ENCODE measurements around the gene NDUFB1. TPM values are rescaled to one million over a fixed set of nuclear protein-coding genes. Genes with fewer than 3 reads are reported as not detected.

NDUFB1 gene
- total RNA-seq, 1 donor from 2014 or later = 85.2 TPM

DNA sequence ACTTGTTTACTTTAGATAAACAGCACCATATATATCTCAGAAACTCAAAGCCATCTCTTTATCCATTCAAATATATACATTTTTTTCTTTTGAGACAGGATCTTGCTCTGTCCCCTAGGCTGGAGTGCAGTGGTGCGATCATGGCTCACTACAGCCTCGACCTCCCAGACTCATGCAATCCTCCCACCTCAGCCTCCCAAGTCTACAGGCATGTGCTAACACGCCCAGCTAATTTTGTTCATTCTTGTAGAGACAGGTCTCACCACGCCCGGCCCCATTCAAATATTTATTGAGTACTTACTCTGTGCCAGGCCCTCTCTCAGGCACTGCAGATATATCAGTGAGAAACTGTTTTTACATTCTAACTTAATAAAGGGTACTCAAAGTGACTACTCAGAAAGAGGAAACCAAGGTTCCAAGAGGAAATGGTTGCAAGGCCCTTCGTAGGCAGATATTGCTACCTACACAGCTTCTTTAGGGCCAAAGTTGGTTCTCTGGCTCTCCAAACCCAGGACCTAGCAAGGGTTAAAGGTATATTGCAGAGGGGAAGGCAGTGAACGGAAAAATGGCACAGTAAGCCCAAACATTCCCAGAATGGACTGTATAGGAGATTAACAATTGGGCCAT lies 18.0 kb downstream of the NDUFB1 start:
- Mint-ChIP-seq H3K4me3 (ENCODE audit: unreplicated experiment) (no peak overlapping the region), H3K27me3 (ENCODE audit: unreplicated experiment) (peaks cover 5% of the 10 kb centered on the region), H3K36me3 (ENCODE audit: unreplicated experiment) (no peaks in the 10 kb centered on the region), H3K4me1 (ENCODE audit: low read depth, unreplicated experiment) (peaks cover 3% of the 10 kb centered on the region), H3K27ac (ENCODE audit: unreplicated experiment) (no peak overlapping the region), H3K9me3 (ENCODE audit: unreplicated experiment) (peaks cover 2% of the 10 kb centered on the region)
- no peak for DNase-seq
- TF ChIP-seq, protein P1, sequence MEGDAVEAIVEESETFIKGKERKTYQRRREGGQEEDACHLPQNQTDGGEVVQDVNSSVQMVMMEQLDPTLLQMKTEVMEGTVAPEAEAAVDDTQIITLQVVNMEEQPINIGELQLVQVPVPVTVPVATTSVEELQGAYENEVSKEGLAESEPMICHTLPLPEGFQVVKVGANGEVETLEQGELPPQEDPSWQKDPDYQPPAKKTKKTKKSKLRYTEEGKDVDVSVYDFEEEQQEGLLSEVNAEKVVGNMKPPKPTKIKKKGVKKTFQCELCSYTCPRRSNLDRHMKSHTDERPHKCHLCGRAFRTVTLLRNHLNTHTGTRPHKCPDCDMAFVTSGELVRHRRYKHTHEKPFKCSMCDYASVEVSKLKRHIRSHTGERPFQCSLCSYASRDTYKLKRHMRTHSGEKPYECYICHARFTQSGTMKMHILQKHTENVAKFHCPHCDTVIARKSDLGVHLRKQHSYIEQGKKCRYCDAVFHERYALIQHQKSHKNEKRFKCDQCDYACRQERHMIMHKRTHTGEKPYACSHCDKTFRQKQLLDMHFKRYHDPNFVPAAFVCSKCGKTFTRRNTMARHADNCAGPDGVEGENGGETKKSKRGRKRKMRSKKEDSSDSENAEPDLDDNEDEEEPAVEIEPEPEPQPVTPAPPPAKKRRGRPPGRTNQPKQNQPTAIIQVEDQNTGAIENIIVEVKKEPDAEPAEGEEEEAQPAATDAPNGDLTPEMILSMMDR (IDR thresholded peaks at IDR 0.05; ENCODE audit: partially characterized antibody, unreplicated experiment) = no peak

DNA sequence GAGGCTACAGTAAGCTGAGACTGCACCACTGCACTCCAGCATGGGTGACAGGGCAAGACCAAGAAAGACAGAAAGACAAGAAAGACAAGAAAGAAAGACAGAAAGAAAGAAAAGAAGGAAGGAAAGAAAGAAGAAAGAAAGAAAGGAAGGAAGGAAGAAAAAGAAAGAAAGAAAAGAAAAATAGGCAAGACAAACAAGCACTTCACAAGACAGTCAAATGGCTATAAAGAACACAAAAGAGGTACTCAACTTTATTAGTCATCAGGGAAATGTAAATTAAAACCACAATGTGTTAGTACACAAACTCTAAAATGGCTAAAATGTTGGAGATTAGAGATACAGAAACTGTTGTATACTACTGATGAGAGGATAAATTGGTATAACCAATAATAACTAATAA lies 21.7 kb downstream of the NDUFB1 start:
- Mint-ChIP-seq H3K27me3 (ENCODE audit: unreplicated experiment) (no peaks in the 10 kb centered on the region), H3K4me1 (ENCODE audit: low read depth, unreplicated experiment) (no peaks in the 10 kb centered on the region), H3K27ac (ENCODE audit: unreplicated experiment) (no peak overlapping the region), H3K36me3 (ENCODE audit: unreplicated experiment) (no peaks in the 10 kb centered on the region), H3K4me3 (ENCODE audit: unreplicated experiment) (no peak overlapping the region), H3K9me3 (ENCODE audit: unreplicated experiment) (no peaks in the 10 kb centered on the region)
- DNase-seq = no peak
- TF ChIP-seq, protein P1 (IDR thresholded peaks at IDR 0.05; ENCODE audit: partially characterized antibody, unreplicated experiment) = no peak

DNA sequence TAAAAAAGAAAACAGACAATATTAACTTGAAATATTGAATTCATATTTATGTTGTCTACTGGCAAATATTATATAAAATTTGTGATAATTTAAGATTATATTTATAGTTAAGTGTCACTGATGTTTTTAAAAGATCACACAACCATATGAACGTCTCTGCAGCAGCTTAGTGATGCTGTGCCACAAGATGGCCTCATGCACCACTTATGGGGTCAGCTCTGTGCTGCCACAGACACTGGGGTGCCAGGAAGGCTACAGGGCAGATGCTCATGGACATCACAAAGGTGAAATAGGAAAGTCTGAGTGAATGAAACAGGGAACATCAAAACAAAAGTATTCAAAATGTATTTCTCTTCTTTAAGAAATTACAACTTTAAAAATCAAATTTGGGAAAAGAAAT lies 28.2 kb downstream of the NDUFB1 start:
- no peak for DNase-seq
- H3K4me3 Mint-ChIP-seq (ENCODE audit: unreplicated experiment) = no peak overlapping the region
- no peaks in the 10 kb centered on the region for H3K36me3 Mint-ChIP-seq (ENCODE audit: unreplicated experiment)
- H3K27ac Mint-ChIP-seq (ENCODE audit: unreplicated experiment) = no peak overlapping the region
- H3K27me3 Mint-ChIP-seq (ENCODE audit: unreplicated experiment) = peaks cover 2% of the 10 kb centered on the region
- no peaks in the 10 kb centered on the region for H3K9me3 Mint-ChIP-seq (ENCODE audit: unreplicated experiment)
- TF ChIP-seq, protein P1 (IDR thresholded peaks at IDR 0.05; ENCODE audit: partially characterized antibody, unreplicated experiment) = no peak
- no peaks in the 10 kb centered on the region for H3K4me1 Mint-ChIP-seq (ENCODE audit: low read depth, unreplicated experiment)

DNA sequence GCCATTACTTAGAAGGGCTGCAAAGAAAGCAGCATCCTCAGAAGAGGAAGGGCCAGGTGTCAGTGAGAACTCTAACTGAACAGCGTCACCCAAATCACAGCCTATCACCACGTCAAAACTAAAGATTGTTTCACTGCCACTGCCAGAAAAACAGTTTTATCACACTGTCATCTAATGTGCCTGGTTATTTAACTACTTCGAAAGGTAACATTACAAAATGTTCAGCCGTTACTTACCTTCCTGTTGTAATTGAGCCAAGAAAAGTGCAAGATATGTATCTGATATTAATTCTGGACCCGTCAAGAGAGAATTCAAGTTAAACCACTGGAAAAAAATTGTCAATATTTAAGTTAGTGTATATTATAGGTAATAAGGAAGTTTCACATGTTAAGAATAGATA lies 33.0 kb downstream of the NDUFB1 start:
- H3K27me3 Mint-ChIP-seq (ENCODE audit: unreplicated experiment) = peaks cover 2% of the 10 kb centered on the region
- H3K36me3 Mint-ChIP-seq (ENCODE audit: unreplicated experiment) = peaks cover 8% of the 10 kb centered on the region
- H3K9me3 Mint-ChIP-seq (ENCODE audit: unreplicated experiment) = no peaks in the 10 kb centered on the region
- TF ChIP-seq, protein P1 (IDR thresholded peaks at IDR 0.05; ENCODE audit: partially characterized antibody, unreplicated experiment) = no peak
- no peaks in the 10 kb centered on the region for H3K4me1 Mint-ChIP-seq (ENCODE audit: low read depth, unreplicated experiment)
- H3K4me3 Mint-ChIP-seq (ENCODE audit: unreplicated experiment) = no peak overlapping the region
- H3K27ac Mint-ChIP-seq (ENCODE audit: unreplicated experiment) = no peak overlapping the region
- no peak for DNase-seq

DNA sequence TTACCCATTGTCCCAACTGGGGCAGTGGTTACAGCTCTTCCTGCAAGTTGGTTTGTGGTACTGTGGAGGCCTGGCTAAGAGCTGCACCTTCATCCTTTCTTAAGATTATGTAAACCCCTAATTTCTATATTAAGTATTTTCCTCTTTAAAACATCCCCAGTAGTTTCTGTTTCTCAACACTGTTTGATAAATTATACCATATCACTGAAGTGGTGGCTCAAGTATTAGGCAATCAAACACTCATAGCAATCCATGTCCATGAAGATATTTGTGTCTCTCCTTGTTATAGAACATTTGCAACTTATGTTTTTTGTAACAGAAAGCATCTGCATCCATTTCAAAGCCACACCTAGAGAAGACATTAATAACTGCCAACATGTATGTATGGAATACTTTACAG lies 47.0 kb downstream of the NDUFB1 start:
- H3K27ac Mint-ChIP-seq (ENCODE audit: unreplicated experiment) = no peak overlapping the region
- H3K4me3 Mint-ChIP-seq (ENCODE audit: unreplicated experiment) = no peak overlapping the region
- H3K4me1 Mint-ChIP-seq (ENCODE audit: low read depth, unreplicated experiment) = no peaks in the 10 kb centered on the region
- peaks cover 4% of the 10 kb centered on the region for H3K36me3 Mint-ChIP-seq (ENCODE audit: unreplicated experiment)
- H3K27me3 Mint-ChIP-seq (ENCODE audit: unreplicated experiment) = peaks cover 2% of the 10 kb centered on the region
- H3K9me3 Mint-ChIP-seq (ENCODE audit: unreplicated experiment) = no peaks in the 10 kb centered on the region
- TF ChIP-seq, protein P1 (IDR thresholded peaks at IDR 0.05; ENCODE audit: partially characterized antibody, unreplicated experiment) = no peak
- no peak for DNase-seq

Other genes with a start within 250 kb of the NDUFB1 start
- gene FBLN5, start 174.0 kb downstream of the NDUFB1 start, total RNA-seq (ENCODE audit: unreplicated experiment) = not detected
- 33.8 TPM for gene TRIP11, start 81.6 kb downstream of the NDUFB1 start, total RNA-seq (ENCODE audit: unreplicated experiment)
- gene ATXN3, start 15.1 kb downstream of the NDUFB1 start, total RNA-seq (ENCODE audit: unreplicated experiment) = 39.8 TPM
- gene CPSF2, start 263 bp upstream of the NDUFB1 start, total RNA-seq (ENCODE audit: unreplicated experiment) = 53.1 TPM
- 0.34 TPM for gene SLC24A4, start 201.5 kb upstream of the NDUFB1 start, total RNA-seq (ENCODE audit: unreplicated experiment)

Measured in glutamatergic neuron (in vitro differentiated cells).